ENCODE data around the gene NCAM1. TPM values are rescaled to one million over a fixed set of nuclear protein-coding genes. Genes with fewer than 3 reads are reported as not detected.
A peak's percentile ranks its signal among the peaks of the same experiment; 100 is the strongest.
"Not testable (repeated sequence)": the region's sequence is repeated elsewhere in the genome, so short reads cannot be mapped to it uniquely, and the experiment has no call there.

NCAM1 gene
- 9.6 TPM for total RNA-seq

GRCh38 chr11:112961146-112961668, at the start of gene NCAM1:
Gene NCAM1, plus strand, starts transcription at chr11:112961420.
- peaks cover 79% of the 10 kb centered on the region for H3K27me3 ChIP-seq (ENCODE audit: insufficient read depth, low read length)

GRCh38 chr11:112922606-112923005, 38.6 kb upstream of the NCAM1 start:
- no peak overlapping the region for H3K4me3 ChIP-seq (ENCODE audit: low read length)
- H3K9me3 ChIP-seq (ENCODE audit: low read depth, low read length), result no peaks in the 10 kb centered on the region
- H3K27me3 ChIP-seq (ENCODE audit: insufficient read depth, low read length), result no peaks in the 10 kb centered on the region
- no peaks in the 10 kb centered on the region for H3K4me1 ChIP-seq (ENCODE audit: insufficient read depth, low read length)

More at GRCh38 chr11:112961146-112961668, at the start of gene NCAM1:
- Histone ChIP-seq H3K4me1 (ENCODE audit: insufficient read depth, low read length) (peaks cover 20% of the 10 kb centered on the region), H3K9me3 (ENCODE audit: low read depth, low read length) (no peaks in the 10 kb centered on the region), H3K4me3 (ENCODE audit: low read length) (peak within 1 kb of the TSS; percentile 37)

- H3K4me1 ChIP-seq (ENCODE audit: insufficient read depth, low read length); H3K4me3 ChIP-seq (ENCODE audit: low read length); H3K27me3 ChIP-seq (ENCODE audit: insufficient read depth, low read length): not testable (repeated sequence)
Observed at GRCh38 chr11:112924836-112925235, 36.4 kb upstream of the NCAM1 start.

GRCh38 chr11:112925516-112926310, 35.5 kb upstream of the NCAM1 start:
- Histone ChIP-seq H3K27me3 (ENCODE audit: insufficient read depth, low read length) (no peaks in the 10 kb centered on the region), H3K4me1 (ENCODE audit: insufficient read depth, low read length) (no peaks in the 10 kb centered on the region), H3K9me3 (ENCODE audit: low read depth, low read length) (no peaks in the 10 kb centered on the region), H3K4me3 (ENCODE audit: low read length) (no peak overlapping the region)

More at GRCh38 chr11:112924836-112925235, 36.4 kb upstream of the NCAM1 start:
- not testable (repeated sequence) for H3K9me3 ChIP-seq (ENCODE audit: low read depth, low read length)

- no peaks in the 10 kb centered on the region for H3K27me3 ChIP-seq (ENCODE audit: insufficient read depth, low read length)
- no peak overlapping the region for H3K4me3 ChIP-seq (ENCODE audit: low read length)
- no peaks in the 10 kb centered on the region for H3K9me3 ChIP-seq (ENCODE audit: low read depth, low read length)
- H3K4me1 ChIP-seq (ENCODE audit: insufficient read depth, low read length), result no peaks in the 10 kb centered on the region
Observed at GRCh38 chr11:112928136-112928535, 33.1 kb upstream of the NCAM1 start.

GRCh38 chr11:112929432-112929831, 31.8 kb upstream of the NCAM1 start:
- H3K27me3 ChIP-seq (ENCODE audit: insufficient read depth, low read length), result no peaks in the 10 kb centered on the region
- no peak overlapping the region for H3K4me3 ChIP-seq (ENCODE audit: low read length)
- no peaks in the 10 kb centered on the region for H3K4me1 ChIP-seq (ENCODE audit: insufficient read depth, low read length)
- H3K9me3 ChIP-seq (ENCODE audit: low read depth, low read length), result no peaks in the 10 kb centered on the region

- no peaks in the 10 kb centered on the region for H3K27me3 ChIP-seq (ENCODE audit: insufficient read depth, low read length)
- H3K9me3 ChIP-seq (ENCODE audit: low read depth, low read length), result no peaks in the 10 kb centered on the region
- H3K4me1 ChIP-seq (ENCODE audit: insufficient read depth, low read length), result no peaks in the 10 kb centered on the region
- no peak overlapping the region for H3K4me3 ChIP-seq (ENCODE audit: low read length)
Observed at GRCh38 chr11:112931703-112932102, 29.5 kb upstream of the NCAM1 start.

- H3K9me3 ChIP-seq (ENCODE audit: low read depth, low read length), result no peaks in the 10 kb centered on the region
- H3K4me1 ChIP-seq (ENCODE audit: insufficient read depth, low read length), result no peaks in the 10 kb centered on the region
- no peaks in the 10 kb centered on the region for H3K27me3 ChIP-seq (ENCODE audit: insufficient read depth, low read length)
- H3K4me3 ChIP-seq (ENCODE audit: low read length), result no peak overlapping the region
Observed at GRCh38 chr11:112932593-112932992, 28.6 kb upstream of the NCAM1 start.

- no peak overlapping the region for H3K4me3 ChIP-seq (ENCODE audit: low read length)
- no peaks in the 10 kb centered on the region for H3K9me3 ChIP-seq (ENCODE audit: low read depth, low read length)
- H3K4me1 ChIP-seq (ENCODE audit: insufficient read depth, low read length), result no peaks in the 10 kb centered on the region
- H3K27me3 ChIP-seq (ENCODE audit: insufficient read depth, low read length), result peaks cover 5% of the 10 kb centered on the region
Observed at GRCh38 chr11:112933970-112934369, 27.2 kb upstream of the NCAM1 start.

- no peak overlapping the region for H3K4me3 ChIP-seq (ENCODE audit: low read length)
- H3K9me3 ChIP-seq (ENCODE audit: low read depth, low read length), result no peaks in the 10 kb centered on the region
- no peaks in the 10 kb centered on the region for H3K4me1 ChIP-seq (ENCODE audit: insufficient read depth, low read length)
- H3K27me3 ChIP-seq (ENCODE audit: insufficient read depth, low read length), result peaks cover 5% of the 10 kb centered on the region
Observed at GRCh38 chr11:112941104-112941503, 20.1 kb upstream of the NCAM1 start.

- H3K4me1 ChIP-seq (ENCODE audit: insufficient read depth, low read length), result no peaks in the 10 kb centered on the region
Observed at GRCh38 chr11:112942966-112943643, 18.1 kb upstream of the NCAM1 start.

GRCh38 chr11:112946866-112947265, 14.4 kb upstream of the NCAM1 start:
- Histone ChIP-seq H3K4me1 (ENCODE audit: insufficient read depth, low read length) (no peaks in the 10 kb centered on the region), H3K27me3 (ENCODE audit: insufficient read depth, low read length) (peaks cover 2% of the 10 kb centered on the region), H3K4me3 (ENCODE audit: low read length) (no peak overlapping the region), H3K9me3 (ENCODE audit: low read depth, low read length) (no peaks in the 10 kb centered on the region)

More at GRCh38 chr11:112942966-112943643, 18.1 kb upstream of the NCAM1 start:
- Histone ChIP-seq H3K27me3 (ENCODE audit: insufficient read depth, low read length) (peaks cover 5% of the 10 kb centered on the region), H3K9me3 (ENCODE audit: low read depth, low read length) (no peaks in the 10 kb centered on the region), H3K4me3 (ENCODE audit: low read length) (no peak overlapping the region)

GRCh38 chr11:112949781-112950575, 11.2 kb upstream of the NCAM1 start:
- Histone ChIP-seq H3K4me1 (ENCODE audit: insufficient read depth, low read length) (no peaks in the 10 kb centered on the region), H3K27me3 (ENCODE audit: insufficient read depth, low read length) (peaks cover 2% of the 10 kb centered on the region), H3K9me3 (ENCODE audit: low read depth, low read length) (no peaks in the 10 kb centered on the region), H3K4me3 (ENCODE audit: low read length) (no peak overlapping the region)

GRCh38 chr11:112958670-112959069, 2.5 kb upstream of the NCAM1 start:
- Histone ChIP-seq H3K27me3 (ENCODE audit: insufficient read depth, low read length) (peaks cover 56% of the 10 kb centered on the region), H3K4me3 (ENCODE audit: low read length) (no peak overlapping the region), H3K9me3 (ENCODE audit: low read depth, low read length) (no peaks in the 10 kb centered on the region), H3K4me1 (ENCODE audit: insufficient read depth, low read length) (peaks cover 20% of the 10 kb centered on the region)
